Astrocyte of the hippocampus (primary cell): ENCODE results near the gene PABPN1.
A peak's percentile ranks its signal among the peaks of the same experiment; 100 is the strongest.
"Not testable (repeated sequence)": the region's sequence is repeated elsewhere in the genome, so short reads cannot be mapped to it uniquely, and the experiment has no call there.

Source experiments
- DNase-seq: peaks from one replicate; pipeline ENCODE4 v3.0.0; 2011; ENCODE audit warnings: low read depth, low spot score

PABPN1 gene

GRCh38 chr14:23301288-23301968 lies 19.8 kb upstream of the PABPN1 start:
- DNase-seq, result peak; percentile 100

- DNase-seq, result no peak
Observed at GRCh38 chr14:23301969-23302289, 19.3 kb upstream of the PABPN1 start.

GRCh38 chr14:23302290-23303225 lies 18.7 kb upstream of the PABPN1 start, which contains the start of gene PPP1R3E:
Gene PPP1R3E (minus strand): TSS chr14:23302859. CDS start chr14:23302576, 283 bp downstream.
- DNase-seq, result peak; percentile 74

GRCh38 chr14:23306412-23307145 lies 14.7 kb upstream of the PABPN1 start, which contains the start of gene BCL2L2:
Gene BCL2L2 (plus strand): TSS chr14:23306833. CDS start chr14:23307768, 935 bp downstream.
- DNase-seq, result peak; percentile 96

- no peak for DNase-seq
Observed at GRCh38 chr14:23307146-23307530, 14.1 kb upstream of the PABPN1 start.

- peak; percentile 38 for DNase-seq
Observed at GRCh38 chr14:23307687-23308644, 13.3 kb upstream of the PABPN1 start.

GRCh38 chr14:23308721-23309445 lies 12.4 kb upstream of the PABPN1 start:
- no peak for DNase-seq

GRCh38 chr14:23310546-23310945 lies 10.7 kb upstream of the PABPN1 start:
- DNase-seq, result no peak

GRCh38 chr14:23316300-23316699 lies 5.0 kb upstream of the PABPN1 start:
- no peak for DNase-seq

- no peak for DNase-seq
Observed at GRCh38 chr14:23319746-23320583, 1.3 kb upstream of the PABPN1 start.

- DNase-seq, result peak; percentile 70
Observed at GRCh38 chr14:23321572-23322547, 603 bp downstream of the PABPN1 start.

GRCh38 chr14:23322568-23323517 lies 1.6 kb downstream of the PABPN1 start:
- no peak for DNase-seq

- no peak for DNase-seq
Observed at GRCh38 chr14:23323838-23324454, 2.7 kb downstream of the PABPN1 start.

GRCh38 chr14:23324455-23324846 lies 3.2 kb downstream of the PABPN1 start:
- DNase-seq, result no peak

- DNase-seq, result no peak
Observed at GRCh38 chr14:23324993-23325392, 3.7 kb downstream of the PABPN1 start.

GRCh38 chr14:23325746-23326145 lies 4.5 kb downstream of the PABPN1 start:
- not testable (repeated sequence) for DNase-seq
